ENCODE results near the gene DENND1A. TPM values are rescaled to one million over a fixed set of nuclear protein-coding genes. Genes with fewer than 3 reads are reported as not detected.

DENND1A gene
- total RNA-seq, 1 experiment from 2014 or later = 42.5 TPM

- POLR2A ChIA-PET = interaction anchor here (1.0 kb wide), 1 partner anchor 11 kb away, joined by 4 read pairs; no protein-coding TSS in a partner anchor
- no TSS peak for BruUV-seq (replicated peaks)
- no peak overlapping the region for H3K27ac Mint-ChIP-seq (ENCODE audit: low read depth, unreplicated experiment)
- no peak for TF ChIP-seq CTCF (IDR thresholded peaks at IDR 0.05; ENCODE audit: unreplicated experiment)
- CTCF ChIA-PET = interaction anchor here (0.7 to 1.0 kb wide), 2 partner anchors 8 kb away, joined by 3 read pairs; no protein-coding TSS in a partner anchor
- no peaks in the 10 kb centered on the region for H3K4me1 Mint-ChIP-seq (ENCODE audit: insufficient read depth, unreplicated experiment)
- no peak overlapping the region for H3K4me3 Mint-ChIP-seq (ENCODE audit: unreplicated experiment)
- peaks cover 4% of the 10 kb centered on the region for H3K36me3 Mint-ChIP-seq (ENCODE audit: insufficient read depth, unreplicated experiment)
- H3K9me3 Mint-ChIP-seq (ENCODE audit: unreplicated experiment) = no peaks in the 10 kb centered on the region
- H3K27me3 Mint-ChIP-seq (ENCODE audit: insufficient read depth, unreplicated experiment) = no peaks in the 10 kb centered on the region
- intact Hi-C loops (cut with micrococcal nuclease) = no loop called here
- DNase-seq (ENCODE audit: unreplicated experiment) = no peak
Measured at GRCh38 chr9:123615381-123615780, 314.5 kb downstream of the DENND1A start.

GRCh38 chr9:123614306-123615263 is 315.3 kb downstream of the DENND1A start:
- intact Hi-C loops (cut with micrococcal nuclease) = no loop called here
- Mint-ChIP-seq H3K4me3 (ENCODE audit: unreplicated experiment) (no peak overlapping the region), H3K27ac (ENCODE audit: low read depth, unreplicated experiment) (no peak overlapping the region), H3K9me3 (ENCODE audit: unreplicated experiment) (no peaks in the 10 kb centered on the region), H3K27me3 (ENCODE audit: insufficient read depth, unreplicated experiment) (no peaks in the 10 kb centered on the region), H3K4me1 (ENCODE audit: insufficient read depth, unreplicated experiment) (no peaks in the 10 kb centered on the region), H3K36me3 (ENCODE audit: insufficient read depth, unreplicated experiment) (peaks cover 4% of the 10 kb centered on the region)
- ChIA-PET CTCF (interaction anchor here (0.7 to 1.0 kb wide), 4 partner anchors 8 to 512 kb away, joined by 3 read pairs; no protein-coding TSS in a partner anchor), POLR2A (interaction anchor here (0.7 kb wide), 1 partner anchor 28 kb away, joined by 3 read pairs; no protein-coding TSS in a partner anchor)
- DNase-seq (ENCODE audit: unreplicated experiment) = no peak
- TF ChIP-seq CTCF (IDR thresholded peaks at IDR 0.05; ENCODE audit: unreplicated experiment) = no peak
- BruUV-seq (replicated peaks) = no TSS peak

- Mint-ChIP-seq H3K27me3 (ENCODE audit: insufficient read depth, unreplicated experiment) (no peaks in the 10 kb centered on the region), H3K27ac (ENCODE audit: low read depth, unreplicated experiment) (no peak overlapping the region), H3K9me3 (ENCODE audit: unreplicated experiment) (no peaks in the 10 kb centered on the region), H3K36me3 (ENCODE audit: insufficient read depth, unreplicated experiment) (no peaks in the 10 kb centered on the region), H3K4me3 (ENCODE audit: unreplicated experiment) (no peak overlapping the region), H3K4me1 (ENCODE audit: insufficient read depth, unreplicated experiment) (no peaks in the 10 kb centered on the region)
- intact Hi-C loops (cut with micrococcal nuclease) = no loop called here
- POLR2A ChIA-PET = no interaction called here
- no peak for DNase-seq (ENCODE audit: unreplicated experiment)
- TF ChIP-seq CTCF (IDR thresholded peaks at IDR 0.05; ENCODE audit: unreplicated experiment) = no peak
- BruUV-seq (replicated peaks) = no TSS peak
- CTCF ChIA-PET = interaction anchor here (0.6 kb wide), 1 partner anchor 309 kb away, joined by 3 read pairs; no protein-coding TSS in a partner anchor
Measured at GRCh38 chr9:123611226-123611625, 318.7 kb downstream of the DENND1A start.

GRCh38 chr9:123609844-123610243 is 320.1 kb downstream of the DENND1A start:
- Mint-ChIP-seq H3K27me3 (ENCODE audit: insufficient read depth, unreplicated experiment) (no peaks in the 10 kb centered on the region), H3K4me1 (ENCODE audit: insufficient read depth, unreplicated experiment) (no peaks in the 10 kb centered on the region), H3K9me3 (ENCODE audit: unreplicated experiment) (no peaks in the 10 kb centered on the region), H3K27ac (ENCODE audit: low read depth, unreplicated experiment) (no peak overlapping the region), H3K4me3 (ENCODE audit: unreplicated experiment) (no peak overlapping the region), H3K36me3 (ENCODE audit: insufficient read depth, unreplicated experiment) (no peaks in the 10 kb centered on the region)
- CTCF ChIA-PET = no interaction called here
- no peak for DNase-seq (ENCODE audit: unreplicated experiment)
- intact Hi-C loops (cut with micrococcal nuclease) = no loop called here
- POLR2A ChIA-PET = interaction anchor here (0.5 kb wide), 1 partner anchor 397 kb away, joined by 3 read pairs; no protein-coding TSS in a partner anchor
- no peak for TF ChIP-seq CTCF (IDR thresholded peaks at IDR 0.05; ENCODE audit: unreplicated experiment)
- no TSS peak for BruUV-seq (replicated peaks)
